ENCODE measurements around the gene PAFAH1B1. TPM values are rescaled to one million over a fixed set of nuclear protein-coding genes. Genes with fewer than 3 reads are reported as not detected.

Gene PAFAH1B1
- total RNA-seq, 4 donors from 2014 or later: 99.2 to 106 (median 105) TPM

DNA sequence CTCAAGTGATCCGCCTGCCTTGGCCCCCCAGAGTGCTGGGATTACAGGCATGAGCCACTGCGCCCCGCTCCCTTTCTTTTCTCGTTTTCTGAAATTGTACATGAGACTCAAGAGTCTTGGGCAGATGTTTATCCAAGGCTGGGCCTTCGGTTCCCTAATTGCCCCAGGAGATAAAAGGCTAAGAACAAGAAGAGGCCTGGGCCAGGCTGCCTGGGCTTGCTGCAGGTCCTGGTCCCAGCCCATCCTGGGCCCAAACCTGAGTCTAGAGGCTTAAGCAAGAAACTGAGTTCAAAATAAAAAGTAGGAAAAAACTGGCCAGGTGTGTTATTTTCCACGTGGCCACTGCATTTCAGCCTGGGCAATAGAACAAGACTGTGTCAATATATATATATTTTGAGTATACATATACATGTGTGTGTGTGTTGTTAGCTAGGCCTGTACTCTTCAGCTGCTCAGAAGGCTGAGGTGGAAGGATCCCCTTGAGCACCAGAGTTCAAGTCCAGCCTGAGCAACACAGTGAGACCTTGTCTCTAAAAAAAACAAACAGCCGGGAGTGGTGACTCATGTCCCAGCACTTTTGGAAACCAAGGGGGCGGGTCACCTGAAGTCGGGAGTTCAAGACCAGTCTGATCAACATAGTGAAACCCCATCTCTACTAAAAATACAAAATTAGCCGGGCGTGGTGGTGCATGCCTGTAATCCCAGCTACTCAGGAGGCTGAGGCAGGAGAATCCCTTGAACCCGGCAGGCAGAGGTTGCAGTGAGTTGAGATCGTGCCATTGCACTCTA, 124.9 kb downstream of the PAFAH1B1 start:
- ATAC-seq: no peak
- no peak for DNase-seq
- peaks cover under 1 to 6% of the 10 kb centered on the region in 2 donors for H3K4me1 ChIP-seq
- H3K27ac ChIP-seq: no peak overlapping the region
- no peak overlapping the region for H3K4me3 ChIP-seq
- intact Hi-C loops (cut with DNase I; ENCODE audit: low total_unique reads): no loop called here
- no peak for TF ChIP-seq POLR2A (IDR thresholded peaks at IDR 0.05)
- TF ChIP-seq, protein P1, sequence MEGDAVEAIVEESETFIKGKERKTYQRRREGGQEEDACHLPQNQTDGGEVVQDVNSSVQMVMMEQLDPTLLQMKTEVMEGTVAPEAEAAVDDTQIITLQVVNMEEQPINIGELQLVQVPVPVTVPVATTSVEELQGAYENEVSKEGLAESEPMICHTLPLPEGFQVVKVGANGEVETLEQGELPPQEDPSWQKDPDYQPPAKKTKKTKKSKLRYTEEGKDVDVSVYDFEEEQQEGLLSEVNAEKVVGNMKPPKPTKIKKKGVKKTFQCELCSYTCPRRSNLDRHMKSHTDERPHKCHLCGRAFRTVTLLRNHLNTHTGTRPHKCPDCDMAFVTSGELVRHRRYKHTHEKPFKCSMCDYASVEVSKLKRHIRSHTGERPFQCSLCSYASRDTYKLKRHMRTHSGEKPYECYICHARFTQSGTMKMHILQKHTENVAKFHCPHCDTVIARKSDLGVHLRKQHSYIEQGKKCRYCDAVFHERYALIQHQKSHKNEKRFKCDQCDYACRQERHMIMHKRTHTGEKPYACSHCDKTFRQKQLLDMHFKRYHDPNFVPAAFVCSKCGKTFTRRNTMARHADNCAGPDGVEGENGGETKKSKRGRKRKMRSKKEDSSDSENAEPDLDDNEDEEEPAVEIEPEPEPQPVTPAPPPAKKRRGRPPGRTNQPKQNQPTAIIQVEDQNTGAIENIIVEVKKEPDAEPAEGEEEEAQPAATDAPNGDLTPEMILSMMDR (IDR thresholded peaks at IDR 0.05 in 4 of 5, conservative IDR thresholded peaks at IDR 0.05 in 1 of 5): no peak
- H3K27me3 ChIP-seq: no peaks in the 10 kb centered on the region
- H3K9me3 ChIP-seq: no peaks in the 10 kb centered on the region
- in situ Hi-C loops (cut with MboI; ENCODE audit: low sequenced_read_pairs in 4 of 4): loop anchor here in 2 of 4 donors (10.0 to 25.0 kb wide), 2 partner anchors 124 to 306 kb away; partner anchors contain the start of genes PAFAH1B1 (in 2 of the 2) and MNT (in 1 of the 2)
- H3K36me3 ChIP-seq: no peaks in the 10 kb centered on the region

DNA sequence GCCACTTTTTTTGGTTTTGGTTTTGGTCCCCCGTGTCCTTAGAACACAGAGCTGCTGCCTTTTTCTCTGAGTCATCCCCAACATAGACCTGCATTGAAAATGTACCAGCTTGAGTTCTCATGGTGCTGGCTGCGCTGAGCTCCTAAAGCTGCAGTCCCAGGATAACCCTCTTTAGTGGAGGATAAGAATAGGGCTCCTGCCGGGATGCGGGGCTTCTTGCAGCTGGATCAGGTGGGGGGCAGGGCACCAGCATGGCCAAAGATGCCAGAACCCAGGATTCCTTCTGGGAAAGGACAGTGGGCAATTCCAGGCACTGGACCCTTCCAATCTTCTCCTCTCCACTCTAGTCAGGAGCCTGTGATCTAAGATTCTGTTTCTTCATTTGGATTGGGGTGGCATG, 126.4 kb downstream of the PAFAH1B1 start:
- DNase-seq (no peak), ATAC-seq (no peak)
- Histone ChIP-seq H3K27me3 (no peaks in the 10 kb centered on the region), H3K27ac (no peak overlapping the region), H3K9me3 (no peaks in the 10 kb centered on the region), H3K36me3 (no peaks in the 10 kb centered on the region), H3K4me3 (no peak overlapping the region), H3K4me1 (peaks cover 0 to 8% of the 10 kb centered on the region in 2 donors)
- in situ Hi-C loops (cut with MboI; ENCODE audit: low sequenced_read_pairs in 4 of 4) (loop anchor here in 2 of 4 donors (10.0 to 25.0 kb wide), 2 partner anchors 125 to 308 kb away; partner anchors contain the start of genes PAFAH1B1 (in 2 of the 2) and MNT (in 1 of the 2)), intact Hi-C loops (cut with DNase I; ENCODE audit: low total_unique reads) (no loop called here)
- TF ChIP-seq, protein P1 (IDR thresholded peaks at IDR 0.05 in 4 of 5, conservative IDR thresholded peaks at IDR 0.05 in 1 of 5): no peak
- no peak for TF ChIP-seq POLR2A (IDR thresholded peaks at IDR 0.05)

DNA sequence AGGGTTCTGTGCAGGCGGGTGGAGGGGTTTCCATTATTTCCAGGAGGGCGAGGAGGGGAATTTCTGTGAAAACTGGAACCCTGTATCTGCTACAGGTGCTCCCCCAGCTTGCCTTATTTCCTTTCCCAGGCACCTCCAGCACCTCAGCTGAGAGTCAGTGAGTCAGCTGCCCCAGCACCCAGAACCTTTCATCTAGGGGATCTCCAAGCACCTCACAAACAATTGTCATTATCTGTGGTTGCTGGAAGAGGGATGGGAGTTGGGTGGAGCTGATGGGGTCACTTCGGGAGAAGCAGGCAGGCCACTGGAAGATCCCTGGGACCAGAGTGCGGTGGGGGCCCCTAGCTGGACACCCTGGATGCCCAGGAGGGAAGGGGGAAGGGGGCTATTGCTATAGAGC, 128.1 kb downstream of the PAFAH1B1 start:
- Histone ChIP-seq H3K27me3 (peaks cover 0 to 5% (median 0%) of the 10 kb centered on the region in 3 donors), H3K4me3 (no peak overlapping the region), H3K36me3 (no peaks in the 10 kb centered on the region), H3K4me1 (peaks cover 0 to 15% of the 10 kb centered on the region in 2 donors), H3K9me3 (no peaks in the 10 kb centered on the region), H3K27ac (no peak overlapping the region)
- intact Hi-C loops (cut with DNase I; ENCODE audit: low total_unique reads) (no loop called here), in situ Hi-C loops (cut with MboI; ENCODE audit: low sequenced_read_pairs in 4 of 4) (loop anchor here in 1 of 4 donors (25.0 kb wide), 1 partner anchor 309 kb away; the partner anchor contains the start of gene MNT)
- no peak for DNase-seq
- TF ChIP-seq POLR2A (IDR thresholded peaks at IDR 0.05): no peak
- TF ChIP-seq, protein P1 (IDR thresholded peaks at IDR 0.05 in 4 of 5, conservative IDR thresholded peaks at IDR 0.05 in 1 of 5): no peak
- no peak for ATAC-seq

DNA sequence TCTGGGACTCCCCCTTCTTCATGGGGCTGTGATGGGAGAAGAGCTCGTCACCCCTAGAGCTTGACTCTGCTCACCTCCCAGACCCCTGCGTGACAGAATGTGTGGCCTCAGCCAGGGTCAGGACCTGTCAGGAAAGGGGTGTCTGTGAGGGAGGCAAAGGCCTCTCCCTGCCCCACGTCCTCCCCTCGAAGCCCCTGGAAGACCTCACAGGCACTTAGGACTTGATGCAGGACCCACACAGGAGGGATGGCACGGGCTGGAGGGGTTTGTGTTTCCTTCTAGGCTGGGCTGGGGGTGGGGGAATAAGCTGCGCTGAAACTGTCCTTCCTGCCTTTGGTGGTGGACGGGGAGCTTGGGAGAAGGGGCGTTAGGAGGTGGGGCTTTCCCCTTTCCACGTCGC, 129.2 kb downstream of the PAFAH1B1 start:
- Histone ChIP-seq H3K4me3 (no peak overlapping the region), H3K36me3 (no peaks in the 10 kb centered on the region), H3K4me1 (peaks cover 0 to 15% of the 10 kb centered on the region in 2 donors), H3K27me3 (peaks cover 0 to 10% (median 4%) of the 10 kb centered on the region in 3 donors), H3K27ac (no peak overlapping the region), H3K9me3 (no peaks in the 10 kb centered on the region)
- in situ Hi-C loops (cut with MboI; ENCODE audit: low sequenced_read_pairs in 4 of 4): loop anchor here in 1 of 4 donors (25.0 kb wide), 1 partner anchor 310 kb away; the partner anchor contains the start of gene MNT
- DNase-seq (no peak), ATAC-seq (no peak)
- intact Hi-C loops (cut with DNase I; ENCODE audit: low total_unique reads): no loop called here
- no peak for TF ChIP-seq POLR2A (IDR thresholded peaks at IDR 0.05)
- TF ChIP-seq, protein P1 (IDR thresholded peaks at IDR 0.05 in 4 of 5, conservative IDR thresholded peaks at IDR 0.05 in 1 of 5): no peak
